H9 (cell line): ENCODE data around the gene BORCS8. TPM values are rescaled to one million over a fixed set of nuclear protein-coding genes. Genes with fewer than 3 reads are reported as not detected.
"Not testable (repeated sequence)": the region's sequence is repeated elsewhere in the genome, so short reads cannot be mapped to it uniquely, and the experiment has no call there.

Experiments
- DNase-seq: peaks from one replicate; pipeline ENCODE4 v3.0.0-alpha.2; 2017
- H2AFZ ChIP-seq: one replicate; pipeline ENCODE4 v1.6.1; 2013; ENCODE audit warnings: mild to moderate bottlenecking, low read length, control low read depth, moderate library complexity
- H2AK5ac ChIP-seq: 2 replicates; pipeline ENCODE4 v1.6.1; 2013; ENCODE audit warnings: low read length, control low read depth, mixed read lengths; ENCODE audit not compliant: insufficient read length
- H2BK120ac ChIP-seq: one replicate; pipeline ENCODE4 v1.6.1; 2013; ENCODE audit warnings: low read depth, mild to moderate bottlenecking, low read length, control low read depth, inconsistent platforms; ENCODE audit not compliant: poor library complexity, severe bottlenecking
- H2BK12ac ChIP-seq: 2 replicates; pipeline ENCODE4 v1.6.1; 2013; ENCODE audit warnings: low read length, control low read depth, mixed read lengths, low read depth; ENCODE audit not compliant: insufficient read length
- H2BK15ac ChIP-seq: 2 replicates; pipeline ENCODE4 v1.6.1; 2013; ENCODE audit warnings: low read depth, low read length, control low read depth
- H2BK20ac ChIP-seq: one replicate; pipeline ENCODE4 v1.6.1; 2013; ENCODE audit warnings: low read depth, mild to moderate bottlenecking, low read length, control low read depth, inconsistent platforms; ENCODE audit not compliant: poor library complexity, severe bottlenecking
- H2BK5ac ChIP-seq: 2 replicates; pipeline ENCODE4 v1.6.1; 2013; ENCODE audit warnings: low read length, control low read depth, mixed read lengths; ENCODE audit not compliant: insufficient read length
- H3K14ac ChIP-seq: 2 replicates; pipeline ENCODE4 v1.6.1; 2013; ENCODE audit warnings: low read length, control low read depth; ENCODE audit not compliant: insufficient read depth
- H3K18ac ChIP-seq: 2 replicates; pipeline ENCODE4 v1.6.1; 2013; ENCODE audit warnings: low read depth, mild to moderate bottlenecking, mixed read lengths, low read length, control low read depth; ENCODE audit not compliant: insufficient read length
- H3K23ac ChIP-seq: 2 replicates; pipeline ENCODE4 v1.6.1; 2013; ENCODE audit warnings: low read length, control low read depth, mixed read lengths, low read depth; ENCODE audit not compliant: insufficient read length
- H3K23me2 ChIP-seq: 2 replicates; pipeline ENCODE4 v1.6.1; 2013; ENCODE audit warnings: low read depth, mild to moderate bottlenecking, mixed read lengths, low read length, control low read depth; ENCODE audit not compliant: insufficient read length, poor library complexity, severe bottlenecking
- H3K27ac ChIP-seq: 2 replicates; pipeline ENCODE4 v1.5.1; 2013; ENCODE audit warnings: low read length, control low read depth, mixed read lengths, low read depth; ENCODE audit not compliant: insufficient read length
- H3K27me3 ChIP-seq: 2 replicates; pipeline ENCODE4 v1.6.1; 2013; ENCODE audit warnings: low read length, control low read depth, inconsistent platforms; ENCODE audit not compliant: insufficient read depth
- H3K4ac ChIP-seq: 2 replicates; pipeline ENCODE4 v1.6.1; 2013; ENCODE audit warnings: low read depth, mild to moderate bottlenecking, control low read depth, inconsistent platforms, low read length, moderate library complexity
- H3K4me1 ChIP-seq: 2 replicates; pipeline ENCODE4 v1.6.1; 2013; ENCODE audit warnings: low read length, control low read depth, inconsistent platforms; ENCODE audit not compliant: insufficient read depth
- H3K4me2 ChIP-seq: 2 replicates; pipeline ENCODE4 v1.6.1; 2013; ENCODE audit warnings: low read length, control low read depth, mixed read lengths; ENCODE audit not compliant: insufficient read length, insufficient read depth
- H3K56ac ChIP-seq: 2 replicates; pipeline ENCODE4 v1.6.1; 2013; ENCODE audit warnings: low read depth, mild to moderate bottlenecking, mixed read lengths, low read length, control low read depth; ENCODE audit not compliant: insufficient read length
- H3K79me1 ChIP-seq: 2 replicates; pipeline ENCODE4 v1.6.1; 2013; ENCODE audit warnings: low read depth, mild to moderate bottlenecking, moderate library complexity, low read length, control low read depth, inconsistent platforms; ENCODE audit not compliant: insufficient read depth, poor library complexity, severe bottlenecking
- H3K79me2 ChIP-seq: 2 replicates; pipeline ENCODE4 v1.6.1; 2013; ENCODE audit warnings: low read length, control low read depth, inconsistent platforms; ENCODE audit not compliant: insufficient read depth
- H3K9ac ChIP-seq: 2 replicates; pipeline ENCODE4 v1.6.1; 2013; ENCODE audit warnings: low read length, control low read depth, mixed read lengths; ENCODE audit not compliant: insufficient read length; ENCODE audit errors: extremely low read depth
- H3K9me3 ChIP-seq: one replicate; pipeline ENCODE4 v1.6.1; 2013; ENCODE audit warnings: low read depth, low read length, inconsistent platforms; ENCODE audit not compliant: control insufficient read depth
- H3T11ph ChIP-seq: one replicate; pipeline ENCODE4 v1.6.1; 2013; ENCODE audit warnings: mild to moderate bottlenecking, low read length, control low read depth, inconsistent platforms
- H4K20me1 ChIP-seq: one replicate; pipeline ENCODE4 v1.6.1; 2013; ENCODE audit not compliant: control insufficient read depth, insufficient read length, insufficient read depth
- H4K5ac ChIP-seq: 2 replicates; pipeline ENCODE4 v1.6.1; 2013; ENCODE audit warnings: low read depth, mild to moderate bottlenecking, mixed read lengths, low read length, control low read depth; ENCODE audit not compliant: insufficient read length
- H4K8ac ChIP-seq: replicated peaks from 2 replicates; pipeline ENCODE4 v1.6.1; 2013; ENCODE audit warnings: low read length, control low read depth, mixed read lengths, low read depth; ENCODE audit not compliant: insufficient read length
- H4K91ac ChIP-seq: 2 replicates; pipeline ENCODE4 v1.6.1; 2013; ENCODE audit warnings: low read depth, mild to moderate bottlenecking, moderate library complexity, mixed read lengths, low read length, control low read depth; ENCODE audit not compliant: insufficient read length
- H3K27ac Mint-ChIP-seq, 3 experiments: 2 replicates in 2 of 3; 3 replicates in 1 of 3; pipeline ENCODE4 v1.8.0; 2020 to 2021; ENCODE audit warnings: mixed read lengths in 3 of 3, mild to moderate bottlenecking in 1 of 3, moderate library complexity in 1 of 3
- H3K27me3 Mint-ChIP-seq: 2 replicates; pipeline ENCODE4 v1.8.0; 2021; ENCODE audit warnings: low read depth, mild to moderate bottlenecking, moderate library complexity, mixed read lengths
- H3K36me3 Mint-ChIP-seq, 3 experiments: 2 replicates in 2 of 3; 3 replicates in 1 of 3; pipeline ENCODE4 v1.8.0; 2020 to 2021; ENCODE audit warnings: low read depth in 3 of 3, mixed read lengths in 3 of 3; ENCODE audit not compliant: insufficient read depth in 1 of 3
- H3K4me1 Mint-ChIP-seq, 2 experiments: 2 replicates each; pipeline ENCODE4 v1.8.0; 2020; ENCODE audit warnings: mixed read lengths in 2 of 2
- H3K4me3 Mint-ChIP-seq, 2 experiments: 2 replicates in 1 of 2; 3 replicates in 1 of 2; pipeline ENCODE4 v1.8.0; 2020 to 2021; ENCODE audit warnings: mild to moderate bottlenecking in 2 of 2, mixed read lengths in 2 of 2, moderate library complexity in 1 of 2
- H3K9me3 Mint-ChIP-seq, 2 experiments: 2 replicates in 1 of 2; 3 replicates in 1 of 2; pipeline ENCODE4 v1.8.0; 2020; ENCODE audit warnings: mild to moderate bottlenecking in 2 of 2, mixed read lengths in 2 of 2, moderate library complexity in 1 of 2
- WGBS: extraction: QIAGEN DNeasy Blood & Tissue Kit; methylation state at CpG from one replicate; pipeline ENCODE4 v1.1.7; 2013; ENCODE audit warnings: missing lambda C conversion rate, low lambda C conversion rate, mixed read lengths; ENCODE audit not compliant: insufficient read length; ENCODE audit errors: extremely low coverage; 5-methylcytosine and 5-hydroxymethylcytosine counted together
- total RNA-seq: library from RNA; stranded (reverse); gene quantifications from 2 replicates; pipeline ENCODE4 v1.2.1, GENCODE V29; 2021
- TF ChIP-seq, protein P1 (sequence below): fragments of 200-600 bp; sonication (generic); conservative IDR thresholded peaks from 3 replicates; pipeline ENCODE4 v1.8.0; 2021; ENCODE audit warnings: antibody characterized with exemption, mild to moderate bottlenecking

BORCS8 gene
- total RNA-seq, 1 experiment from 2014 or later = 20.4 TPM

GRCh38 chr19:19149435-19149834, 42.5 kb downstream of the BORCS8 start:
- Mint-ChIP-seq H3K27ac (peak overlapping the region in 1 of 3 experiments; percentile 74; a peak in 1 of 7 replicates), H3K4me3 (no peak overlapping the region), H3K9me3 (no peaks in the 10 kb centered on the region; a peak in 1 of 5 replicates), H3K36me3 (no peaks in the 10 kb centered on the region), H3K27me3 (peaks cover 9% of the 10 kb centered on the region), H3K4me1 (peaks cover 0 to under 1% of the 10 kb centered on the region in 2 experiments; a peak in 1 of 4 replicates)
- Histone ChIP-seq H3K14ac (no peak overlapping the region), H2BK120ac (no peak overlapping the region), H3K27ac (no peak overlapping the region), H3K9me3 (no peaks in the 10 kb centered on the region), H3K4me2 (no peak overlapping the region), H3K23ac (peak overlapping the region; percentile 52), H3K9ac (no peak overlapping the region), H3K18ac (no peak overlapping the region), H4K20me1 (no peaks in the 10 kb centered on the region), H3K79me1 (no peaks in the 10 kb centered on the region), H4K5ac (no peak overlapping the region), H3T11ph (no peak overlapping the region), H2AK5ac (no peak overlapping the region), H3K79me2 (no peaks in the 10 kb centered on the region), H4K91ac (no peak overlapping the region), H2BK20ac (no peak overlapping the region), H3K4me1 (no peaks in the 10 kb centered on the region), H3K4ac (no peak overlapping the region), H3K56ac (no peak overlapping the region), H3K27me3 (no peaks in the 10 kb centered on the region), H2BK15ac (no peak overlapping the region), H3K23me2 (no peaks in the 10 kb centered on the region), H4K8ac (no peak overlapping the region), H2BK5ac (no peak overlapping the region), H2BK12ac (no peak overlapping the region), H2AFZ (no peak overlapping the region)
- DNase-seq = no peak
- TF ChIP-seq, protein P1, sequence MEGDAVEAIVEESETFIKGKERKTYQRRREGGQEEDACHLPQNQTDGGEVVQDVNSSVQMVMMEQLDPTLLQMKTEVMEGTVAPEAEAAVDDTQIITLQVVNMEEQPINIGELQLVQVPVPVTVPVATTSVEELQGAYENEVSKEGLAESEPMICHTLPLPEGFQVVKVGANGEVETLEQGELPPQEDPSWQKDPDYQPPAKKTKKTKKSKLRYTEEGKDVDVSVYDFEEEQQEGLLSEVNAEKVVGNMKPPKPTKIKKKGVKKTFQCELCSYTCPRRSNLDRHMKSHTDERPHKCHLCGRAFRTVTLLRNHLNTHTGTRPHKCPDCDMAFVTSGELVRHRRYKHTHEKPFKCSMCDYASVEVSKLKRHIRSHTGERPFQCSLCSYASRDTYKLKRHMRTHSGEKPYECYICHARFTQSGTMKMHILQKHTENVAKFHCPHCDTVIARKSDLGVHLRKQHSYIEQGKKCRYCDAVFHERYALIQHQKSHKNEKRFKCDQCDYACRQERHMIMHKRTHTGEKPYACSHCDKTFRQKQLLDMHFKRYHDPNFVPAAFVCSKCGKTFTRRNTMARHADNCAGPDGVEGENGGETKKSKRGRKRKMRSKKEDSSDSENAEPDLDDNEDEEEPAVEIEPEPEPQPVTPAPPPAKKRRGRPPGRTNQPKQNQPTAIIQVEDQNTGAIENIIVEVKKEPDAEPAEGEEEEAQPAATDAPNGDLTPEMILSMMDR = no peak
- no CpG with 5 or more reads among the region's 2 CpGs for WGBS

- H3K27ac ChIP-seq, H3T11ph ChIP-seq, H3K23ac ChIP-seq, DNase-seq, H2BK120ac ChIP-seq, H2BK15ac ChIP-seq, H3K9me3 Mint-ChIP-seq, H3K36me3 Mint-ChIP-seq, H3K27me3 ChIP-seq, H2AK5ac ChIP-seq, H3K79me1 ChIP-seq, H4K5ac ChIP-seq, H4K8ac ChIP-seq, H3K4me2 ChIP-seq, H3K4me1 Mint-ChIP-seq, H3K4ac ChIP-seq, H3K27ac Mint-ChIP-seq, H2BK12ac ChIP-seq, H3K4me1 ChIP-seq, H3K14ac ChIP-seq, H2BK20ac ChIP-seq, H2BK5ac ChIP-seq, H3K18ac ChIP-seq, H3K79me2 ChIP-seq, H3K56ac ChIP-seq, H4K91ac ChIP-seq, H3K9ac ChIP-seq, H2AFZ ChIP-seq, H4K20me1 ChIP-seq, H3K4me3 Mint-ChIP-seq, H3K9me3 ChIP-seq, H3K23me2 ChIP-seq: not testable (repeated sequence)
- no CpG with 5 or more reads among the region's 8 CpGs for WGBS
- peaks cover 12% of the 10 kb centered on the region for H3K27me3 Mint-ChIP-seq
These were observed 43.4 kb downstream of the BORCS8 start for GRCh38 chr19:19148504-19148903.
